PC-3 (cell line): Measurements from ENCODE around the gene KCNG2. TPM values are rescaled to one million over a fixed set of nuclear protein-coding genes. Genes with fewer than 3 reads are reported as not detected.

Experiments used
- ATAC-seq: fragments of 200-7000 bp; cut with Tn5 transposase; 2 replicates; pipeline ENCODE4 v1.9.1; 2020; ENCODE audit warnings: mild to moderate bottlenecking, moderate library complexity
- BruUV-seq: library from RNA; stranded (reverse); fragments of 400-500 nt; replicated peaks from 2 replicates; lab custom pipeline; 2021; lab: Mats Ljungman, UMichigan
- CTCF ChIA-PET: fragments of 300-600 bp; sonication (Branson Sonifier 250); formaldehyde crosslinking; loops from one replicate; lab custom pipeline; 2022; ENCODE audit warnings: antibody characterized with exemption; lab: Charles Lee
- POLR2A ChIA-PET: fragments of 300-600 bp; sonication (Branson Sonifier 250); formaldehyde crosslinking; loops from one replicate; lab custom pipeline; 2022; ENCODE audit warnings: antibody characterized with exemption; ENCODE audit not compliant: unreplicated experiment; lab: Charles Lee
- DNase-seq: peaks from one replicate; pipeline ENCODE4 v3.0.0-alpha.2; 2015
- H2AFZ ChIP-seq: fragments of 300-600 bp; sonication (generic); 2 replicates; pipeline ENCODE4 v1.6.0; 2016; ENCODE audit warnings: antibody characterized with exemption, low read length
- H3F3A ChIP-seq: fragments of 300-600 bp; sonication (generic); one replicate; pipeline ENCODE4 v1.6.0; 2017; ENCODE audit warnings: antibody characterized with exemption, low read length, control low read depth, mild to moderate bottlenecking; ENCODE audit not compliant: unreplicated experiment
- H3K27ac ChIP-seq: fragments of 300-600 bp; sonication (generic); 2 replicates; pipeline ENCODE4 v1.5.1; 2016; ENCODE audit warnings: mild to moderate bottlenecking, low read length
- H3K27me3 ChIP-seq: fragments of 300-600 bp; sonication (generic); 2 replicates; pipeline ENCODE4 v1.6.1; 2016; ENCODE audit warnings: low read length, mixed read lengths
- H3K36me3 ChIP-seq: fragments of 300-600 bp; sonication (generic); 2 replicates; pipeline ENCODE4 v1.6.1; 2016; ENCODE audit warnings: low read depth, mixed run types, low read length, mixed read lengths
- H3K4me1 ChIP-seq: fragments of 300-600 bp; sonication (generic); 2 replicates; pipeline ENCODE4 v1.5.1; 2016; ENCODE audit warnings: low read length; ENCODE audit not compliant: insufficient read depth
- H3K4me2 ChIP-seq: fragments of 300-600 bp; sonication (generic); 2 replicates; pipeline ENCODE4 v1.6.0; 2016; ENCODE audit warnings: low read length
- H3K4me3 ChIP-seq: fragments of 300-600 bp; sonication (generic); 2 replicates; pipeline ENCODE4 v1.5.1; 2016; ENCODE audit warnings: mild to moderate bottlenecking, low read length, mixed read lengths
- H3K79me2 ChIP-seq: fragments of 300-600 bp; sonication (generic); 2 replicates; pipeline ENCODE4 v1.6.1; 2017; ENCODE audit warnings: low read length, mixed read lengths
- H3K9ac ChIP-seq: fragments of 300-600 bp; sonication (generic); 2 replicates; pipeline ENCODE4 v1.6.0; 2016; ENCODE audit warnings: mild to moderate bottlenecking, low read length
- H3K9me2 ChIP-seq: fragments of 300-600 bp; sonication (generic); replicated peaks from 2 replicates; pipeline ENCODE4 v1.6.1; 2016; ENCODE audit warnings: mixed run types, low read length, mixed read lengths
- H3K9me3 ChIP-seq: fragments of 300-600 bp; sonication (generic); 2 replicates; pipeline ENCODE4 v1.6.1; 2016; ENCODE audit warnings: low read length, mixed read lengths
- H4K20me1 ChIP-seq: fragments of 300-600 bp; sonication (generic); 2 replicates; pipeline ENCODE4 v1.6.1; 2016; ENCODE audit warnings: low read length, mixed read lengths
- EZH2 ChIP-seq: fragments of 300-600 bp; sonication (generic); IDR thresholded peaks from one replicate; pipeline ENCODE4 v1.6.1; 2017; ENCODE audit warnings: antibody characterized with exemption, mild to moderate bottlenecking, low read length; ENCODE audit not compliant: unreplicated experiment
- EZH2phosphoT487 ChIP-seq: fragments of 300-600 bp; sonication (generic); IDR thresholded peaks from 2 replicates; pipeline ENCODE4 v1.6.1; 2018; ENCODE audit warnings: mild to moderate bottlenecking, antibody characterized with exemption, low read length, borderline replicate concordance
- intact Hi-C: fragments of 100-400 bp; cut with micrococcal nuclease; formaldehyde crosslinking; loops from 2 replicates; pipeline ENCODE4 v1.9.0; 2023
- total RNA-seq: library from RNA; depleted of rRNA; stranded (reverse); fragments of >200 nt; gene quantifications from 2 replicates; pipeline ENCODE4 v1.2.3, GENCODE V29; 2014
- TF ChIP-seq, protein P1 (sequence below): fragments of 300-600 bp; sonication (generic); conservative IDR thresholded peaks from 2 replicates; pipeline ENCODE4 v1.5.1; 2017; ENCODE audit warnings: antibody characterized with exemption, low read depth, mild to moderate bottlenecking, low read length

The KCNG2 gene
- total RNA-seq, 1 experiment from 2014 or later = not detected

DNA sequence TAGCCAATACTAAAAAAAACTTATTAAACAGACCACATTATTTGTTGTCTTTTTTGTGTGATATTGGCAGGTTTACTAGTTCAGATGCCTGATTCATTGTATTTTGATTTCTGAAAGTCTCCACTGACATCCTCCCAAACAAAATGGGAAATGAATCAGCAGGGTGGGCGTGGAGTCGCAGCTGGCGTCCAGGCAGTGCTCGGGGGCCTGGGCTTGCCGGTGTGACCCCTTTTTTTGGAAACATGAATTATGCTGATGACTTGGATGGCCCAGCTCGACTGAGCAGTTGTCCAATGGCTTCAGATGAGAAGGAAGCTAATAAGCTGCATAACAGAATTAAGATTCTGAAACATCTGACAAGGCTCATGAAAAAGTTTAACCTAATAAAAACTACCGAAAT lies 1.7 kb upstream of the KCNG2 start:
- Histone ChIP-seq H3K4me3 (no peak overlapping the region), H3K79me2 (no peaks in the 10 kb centered on the region), H3K27me3 (peaks cover 15% of the 10 kb centered on the region), H2AFZ (no peak overlapping the region), H4K20me1 (no peaks in the 10 kb centered on the region), H3K9me2 (no peaks in the 10 kb centered on the region), H3K27ac (no peak overlapping the region), H3K9ac (no peak overlapping the region), H3K36me3 (no peaks in the 10 kb centered on the region), H3K4me1 (peaks cover 12% of the 10 kb centered on the region; the same call in 1 of the 2 replicates), H3F3A (no peaks in the 10 kb centered on the region), H3K4me2 (no peak overlapping the region), H3K9me3 (no peaks in the 10 kb centered on the region)
- no peak for TF ChIP-seq EZH2
- TF ChIP-seq, protein P1, sequence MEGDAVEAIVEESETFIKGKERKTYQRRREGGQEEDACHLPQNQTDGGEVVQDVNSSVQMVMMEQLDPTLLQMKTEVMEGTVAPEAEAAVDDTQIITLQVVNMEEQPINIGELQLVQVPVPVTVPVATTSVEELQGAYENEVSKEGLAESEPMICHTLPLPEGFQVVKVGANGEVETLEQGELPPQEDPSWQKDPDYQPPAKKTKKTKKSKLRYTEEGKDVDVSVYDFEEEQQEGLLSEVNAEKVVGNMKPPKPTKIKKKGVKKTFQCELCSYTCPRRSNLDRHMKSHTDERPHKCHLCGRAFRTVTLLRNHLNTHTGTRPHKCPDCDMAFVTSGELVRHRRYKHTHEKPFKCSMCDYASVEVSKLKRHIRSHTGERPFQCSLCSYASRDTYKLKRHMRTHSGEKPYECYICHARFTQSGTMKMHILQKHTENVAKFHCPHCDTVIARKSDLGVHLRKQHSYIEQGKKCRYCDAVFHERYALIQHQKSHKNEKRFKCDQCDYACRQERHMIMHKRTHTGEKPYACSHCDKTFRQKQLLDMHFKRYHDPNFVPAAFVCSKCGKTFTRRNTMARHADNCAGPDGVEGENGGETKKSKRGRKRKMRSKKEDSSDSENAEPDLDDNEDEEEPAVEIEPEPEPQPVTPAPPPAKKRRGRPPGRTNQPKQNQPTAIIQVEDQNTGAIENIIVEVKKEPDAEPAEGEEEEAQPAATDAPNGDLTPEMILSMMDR = no peak
- no peak for TF ChIP-seq EZH2phosphoT487
- DNase-seq = no peak
- no peak for ATAC-seq
- intact Hi-C loops = no loop called here
- ChIA-PET CTCF (no interaction called here), POLR2A (no interaction called here)
- no TSS peak for BruUV-seq

DNA sequence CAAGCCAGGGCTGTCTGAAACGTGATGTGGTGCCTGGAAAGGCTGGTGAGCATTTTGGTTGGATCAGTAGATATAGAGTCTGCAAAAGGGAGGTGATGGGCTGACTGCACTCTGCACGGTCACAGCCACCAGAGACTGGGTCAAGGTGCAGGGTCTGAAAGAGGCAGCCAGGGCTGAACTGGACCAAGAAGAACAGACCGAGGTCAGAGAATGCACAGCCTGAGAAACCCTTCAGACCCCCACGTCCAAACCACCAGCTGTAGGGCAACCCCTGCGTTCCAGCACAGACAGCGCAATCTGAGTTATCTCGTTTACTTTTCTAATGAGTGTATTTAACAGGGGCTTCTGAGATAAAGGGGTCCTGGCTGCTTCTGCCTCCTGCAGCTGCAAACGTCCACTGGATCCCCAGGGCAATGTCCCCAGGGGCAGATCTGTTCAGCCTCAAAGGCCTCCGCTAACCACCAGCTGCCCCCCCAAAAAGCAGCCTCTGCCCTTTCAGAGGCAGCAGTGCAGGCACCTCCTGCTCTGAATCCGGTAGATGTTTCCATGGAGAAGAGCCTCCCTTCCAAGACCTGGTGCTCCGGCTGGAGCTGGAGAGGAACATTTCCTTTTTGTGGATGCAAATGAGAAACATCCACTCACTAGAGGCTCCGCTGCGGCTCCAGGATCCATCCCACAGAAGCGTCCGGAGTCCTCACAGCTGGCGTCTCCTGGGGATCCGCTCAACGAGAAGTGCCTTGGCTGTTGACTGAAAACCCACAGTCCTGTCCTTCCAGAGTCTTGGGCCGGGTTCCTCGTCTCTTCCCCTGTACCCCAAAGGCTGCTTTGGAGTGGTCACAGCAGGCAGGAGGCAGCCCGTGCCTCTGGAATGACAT lies 970 bp upstream of the KCNG2 start:
- Histone ChIP-seq H3K27me3 (peaks cover 15% of the 10 kb centered on the region), H3K27ac (no peak overlapping the region), H3K9me3 (no peaks in the 10 kb centered on the region), H3K4me2 (no peak overlapping the region), H3K4me1 (peaks cover 4% of the 10 kb centered on the region; the same call in 1 of the 2 replicates), H3K4me3 (no peak overlapping the region), H4K20me1 (no peaks in the 10 kb centered on the region), H3K9me2 (no peaks in the 10 kb centered on the region), H3F3A (no peaks in the 10 kb centered on the region), H2AFZ (no peak overlapping the region), H3K36me3 (no peaks in the 10 kb centered on the region), H3K9ac (no peak overlapping the region), H3K79me2 (no peaks in the 10 kb centered on the region)
- CTCF ChIA-PET = no interaction called here
- no TSS peak for BruUV-seq
- TF ChIP-seq EZH2 = no peak
- TF ChIP-seq, protein P1 = no peak
- TF ChIP-seq EZH2phosphoT487 = no peak
- no peak for ATAC-seq
- intact Hi-C loops = no loop called here
- POLR2A ChIA-PET = no interaction called here
- DNase-seq = no peak

DNA sequence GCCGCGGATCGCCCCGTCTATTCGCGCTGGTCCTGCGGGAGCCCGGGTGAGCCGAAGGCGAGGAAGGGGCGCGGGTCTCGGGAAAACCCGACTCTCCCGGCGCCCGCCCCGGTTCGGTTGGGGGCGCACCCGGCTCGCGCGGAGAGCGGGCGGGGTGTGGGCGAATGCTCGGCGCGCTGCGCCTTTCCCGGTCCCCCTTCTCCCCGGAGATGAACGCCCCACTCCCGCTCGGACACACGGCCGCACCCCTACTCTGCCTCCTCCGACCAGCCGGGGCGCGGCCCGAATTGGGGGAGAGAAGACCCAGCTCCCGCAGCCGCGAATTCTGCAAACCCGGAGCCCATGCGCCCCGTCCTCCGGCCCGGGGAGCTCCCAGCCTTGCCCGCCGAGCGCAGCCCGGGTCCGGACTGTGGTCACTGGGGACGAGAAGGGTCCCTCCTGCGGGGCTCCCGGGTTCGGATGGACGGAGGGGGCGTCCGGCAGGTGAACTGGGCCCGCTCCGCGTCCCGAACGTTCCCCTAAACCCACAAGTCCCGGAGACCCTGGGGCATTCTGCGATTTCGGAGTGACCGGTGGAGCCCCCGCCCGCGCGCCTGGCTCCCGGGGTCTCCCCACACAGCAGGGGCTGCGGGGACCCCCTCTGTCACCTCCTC lies 734 bp downstream of the KCNG2 start:
- no peaks in the 10 kb centered on the region for H3K9me3 ChIP-seq
- intact Hi-C loops = no loop called here
- H2AFZ ChIP-seq = no peak overlapping the region
- no peak overlapping the region for H3K4me2 ChIP-seq
- no peak overlapping the region for H3K9ac ChIP-seq
- ChIA-PET CTCF (no interaction called here), POLR2A (no interaction called here)
- H3K9me2 ChIP-seq = no peaks in the 10 kb centered on the region
- DNase-seq (no peak), ATAC-seq (no peak)
- H3K4me3 ChIP-seq = no peak overlapping the region
- no peaks in the 10 kb centered on the region for H4K20me1 ChIP-seq
- H3K27me3 ChIP-seq = peaks cover 15% of the 10 kb centered on the region
- H3K4me1 ChIP-seq = no peaks in the 10 kb centered on the region
- H3K36me3 ChIP-seq = no peaks in the 10 kb centered on the region
- H3K79me2 ChIP-seq = no peaks in the 10 kb centered on the region
- H3F3A ChIP-seq = no peaks in the 10 kb centered on the region
- TF ChIP-seq, protein P1 = no peak
- TF ChIP-seq EZH2 (no peak), EZH2phosphoT487 (no peak)
- no peak overlapping the region for H3K27ac ChIP-seq
- no TSS peak for BruUV-seq
